ENCODE results near the gene ERBB4.

The ERBB4 gene

GRCh38 chr2:212364112-212364985 is 174.3 kb downstream of the ERBB4 start:
- peak; percentile 42 for DNase-seq (ENCODE audit: low spot score)

- DNase-seq (ENCODE audit: low spot score) = no peak
Measured at GRCh38 chr2:212361174-212361756, 177.3 kb downstream of the ERBB4 start.

- no peak for DNase-seq (ENCODE audit: low spot score)
Measured at GRCh38 chr2:212360068-212360460, 178.5 kb downstream of the ERBB4 start.

GRCh38 chr2:212359425-212360067 is 179.1 kb downstream of the ERBB4 start:
- no peak for DNase-seq (ENCODE audit: low spot score)

GRCh38 chr2:212357606-212358005 is 181.0 kb downstream of the ERBB4 start:
- no peak for DNase-seq (ENCODE audit: low spot score)

GRCh38 chr2:212354382-212354781 is 184.2 kb downstream of the ERBB4 start:
- no peak for DNase-seq (ENCODE audit: low spot score)

GRCh38 chr2:212348501-212348900 is 190.1 kb downstream of the ERBB4 start:
- DNase-seq (ENCODE audit: low spot score) = no peak

GRCh38 chr2:212346865-212347264 is 191.7 kb downstream of the ERBB4 start:
- no peak for DNase-seq (ENCODE audit: low spot score)

GRCh38 chr2:212345966-212346365 is 192.6 kb downstream of the ERBB4 start:
- DNase-seq (ENCODE audit: low spot score) = no peak

- DNase-seq (ENCODE audit: low spot score) = no peak
Measured at GRCh38 chr2:212344131-212344530, 194.5 kb downstream of the ERBB4 start.

GRCh38 chr2:212343167-212343566 is 195.4 kb downstream of the ERBB4 start:
- no peak for DNase-seq (ENCODE audit: low spot score)

- no peak for DNase-seq (ENCODE audit: low spot score)
Measured at GRCh38 chr2:212337486-212338343, 200.9 kb downstream of the ERBB4 start.

- no peak for DNase-seq (ENCODE audit: low spot score)
Measured at GRCh38 chr2:212337036-212337435, 201.6 kb downstream of the ERBB4 start.

- no peak for DNase-seq (ENCODE audit: low spot score)
Measured at GRCh38 chr2:212330263-212330662, 208.3 kb downstream of the ERBB4 start.

- DNase-seq (ENCODE audit: low spot score) = no peak
Measured at GRCh38 chr2:212328712-212329496, 209.7 kb downstream of the ERBB4 start.

GRCh38 chr2:212328136-212328535 is 210.5 kb downstream of the ERBB4 start:
- no peak for DNase-seq (ENCODE audit: low spot score)

GRCh38 chr2:212327171-212327809 is 211.3 kb downstream of the ERBB4 start:
- DNase-seq (ENCODE audit: low spot score) = no peak

- no peak for DNase-seq (ENCODE audit: low spot score)
Measured at GRCh38 chr2:212318636-212319035, 220.0 kb downstream of the ERBB4 start.

- DNase-seq (ENCODE audit: low spot score) = no peak
Measured at GRCh38 chr2:212314680-212315079, 223.9 kb downstream of the ERBB4 start.

GRCh38 chr2:212311807-212312404 is 226.7 kb downstream of the ERBB4 start:
- no peak for DNase-seq (ENCODE audit: low spot score)
